Thymus (tissue), 11 donors: ENCODE measurements around the gene CLIC1. TPM values are rescaled to one million over a fixed set of nuclear protein-coding genes. Genes with fewer than 3 reads are reported as not detected.

Experiments
- DNase-seq, 9 donors: peaks; one replicate each; pipeline ENCODE4 v3.0.0-alpha.2; 2013; ENCODE audit warnings: low spot score in 9 of 9, low read depth in 6 of 9, missing footprints in 1 of 9
- H3K27ac ChIP-seq, 2 donors: one replicate each; pipeline ENCODE4 v1.5.1; 2013; ENCODE audit warnings: control low read depth in 1 of 2, low read depth in 1 of 2, low read length in 1 of 2, mild to moderate bottlenecking in 1 of 2, moderate library complexity in 1 of 2
- H3K27me3 ChIP-seq, 2 donors: one replicate each; pipeline ENCODE4 v1.5.1; 2013; ENCODE audit warnings: low read length in 1 of 2; ENCODE audit not compliant: control insufficient read depth in 2 of 2, insufficient read depth in 1 of 2
- H3K36me3 ChIP-seq, 2 donors: one replicate each; pipeline ENCODE4 v1.5.1; 2013; ENCODE audit warnings: low read length in 1 of 2, mild to moderate bottlenecking in 1 of 2, moderate library complexity in 1 of 2; ENCODE audit not compliant: control insufficient read depth in 2 of 2, insufficient read depth in 2 of 2
- H3K4me1 ChIP-seq, 2 donors: one replicate each; pipeline ENCODE4 v1.5.1; 2013; ENCODE audit warnings: low read length in 2 of 2; ENCODE audit not compliant: control insufficient read depth in 2 of 2, insufficient read depth in 2 of 2
- H3K4me3 ChIP-seq, 2 donors: one replicate each; pipeline ENCODE4 v1.5.1; 2013; ENCODE audit warnings: low read length in 2 of 2, control low read depth in 1 of 2, mild to moderate bottlenecking in 1 of 2
- H3K9me3 ChIP-seq, 2 donors: one replicate each; pipeline ENCODE4 v1.5.1; 2013; ENCODE audit warnings: low read length in 1 of 2, mild to moderate bottlenecking in 1 of 2; ENCODE audit not compliant: control insufficient read depth in 2 of 2, insufficient read depth in 1 of 2
- whole genome bisulfite sequencing: extraction: QIAGEN DNeasy Blood & Tissue Kit; methylation state at CpG from one replicate; pipeline ENCODE4 v1.1.7; 2013; 5-methylcytosine and 5-hydroxymethylcytosine counted together
- polyA plus RNA-seq: library from polyadenylated mRNA; stranded (reverse); fragments of 200-250 nt; gene quantifications from one replicate; pipeline ENCODE4 v1.2.3, GENCODE V29; 2013
- total RNA-seq: library from RNA; stranded (reverse); fragments of 120-200 nt; gene quantifications from one replicate; pipeline ENCODE4 v1.2.4, GENCODE V29; 2013
- donor health status: healthy.

The CLIC1 gene
- total and polyA plus RNA-seq, 2 donors: 337 to 431 TPM

- under 1% methylated on average over 40 of the region's 40 CpGs for WGBS
- H3K27ac ChIP-seq: peak overlapping the region; percentile 37 to 46
- peaks cover 2 to 27% of the 10 kb centered on the region in 2 donors for H3K4me1 ChIP-seq
- peaks cover 0 to 34% of the 10 kb centered on the region in 2 donors for H3K27me3 ChIP-seq
- no peaks in the 10 kb centered on the region for H3K9me3 ChIP-seq
- H3K4me3 ChIP-seq: peak overlapping the region; percentile 62 to 70
- DNase-seq: peak in 2 of 9 donors; percentile 43 to 65
- H3K36me3 ChIP-seq: peaks cover 11 to 18% of the 10 kb centered on the region in 2 donors
Observed at GRCh38 chr6:31681135-31681671, 55.1 kb downstream of the CLIC1 start.

Other genes starting within 250 kb of the CLIC1 start
Only the 30 nearest of the 43 such genes appear.
- gene TNF, start 161.0 kb downstream of the CLIC1 start, total RNA-seq: 3.5 TPM
- 1.4 TPM for gene TNF, start 161.0 kb downstream of the CLIC1 start, polyA plus RNA-seq
- gene LTB, start 154.1 kb downstream of the CLIC1 start, total RNA-seq: 337 TPM
- 128 TPM for gene LTB, start 154.1 kb downstream of the CLIC1 start, polyA plus RNA-seq
- 134 TPM for gene LST1, start 150.3 kb downstream of the CLIC1 start, total RNA-seq
- 32.4 TPM for gene LST1, start 150.3 kb downstream of the CLIC1 start, polyA plus RNA-seq
- gene NCR3, start 143.5 kb downstream of the CLIC1 start, total RNA-seq: 2.7 TPM
- gene NCR3, start 143.5 kb downstream of the CLIC1 start, polyA plus RNA-seq: 2.4 TPM
- gene AIF1, start 121.3 kb downstream of the CLIC1 start, total RNA-seq: 558 TPM
- gene AIF1, start 121.3 kb downstream of the CLIC1 start, polyA plus RNA-seq: 198 TPM
- gene PRRC2A, start 115.8 kb downstream of the CLIC1 start, total RNA-seq: 35.3 TPM
- 148 TPM for gene PRRC2A, start 115.8 kb downstream of the CLIC1 start, polyA plus RNA-seq
- gene BAG6, start 83.9 kb downstream of the CLIC1 start, total RNA-seq: 101 TPM
- gene BAG6, start 83.9 kb downstream of the CLIC1 start, polyA plus RNA-seq: 271 TPM
- 6.1 TPM for gene APOM, start 80.6 kb downstream of the CLIC1 start, total RNA-seq
- gene APOM, start 80.6 kb downstream of the CLIC1 start, polyA plus RNA-seq: 9.1 TPM
- 19.1 TPM for gene C6orf47, start 75.8 kb downstream of the CLIC1 start, total RNA-seq
- 16.7 TPM for gene C6orf47, start 75.8 kb downstream of the CLIC1 start, polyA plus RNA-seq
- 25.2 TPM for gene GPANK1, start 71.5 kb downstream of the CLIC1 start, total RNA-seq
- 13.8 TPM for gene GPANK1, start 71.5 kb downstream of the CLIC1 start, polyA plus RNA-seq
- gene CSNK2B, start 70.5 kb downstream of the CLIC1 start, total RNA-seq: 169 TPM
- 169 TPM for gene CSNK2B, start 70.5 kb downstream of the CLIC1 start, polyA plus RNA-seq
- gene LY6G5B, start 66.6 kb downstream of the CLIC1 start, total RNA-seq: 2.3 TPM
- 6.5 TPM for gene LY6G5B, start 66.6 kb downstream of the CLIC1 start, polyA plus RNA-seq
- 0.90 TPM for gene LY6G5C, start 55.5 kb downstream of the CLIC1 start, total RNA-seq
- gene LY6G5C, start 55.5 kb downstream of the CLIC1 start, polyA plus RNA-seq: 9.1 TPM
- gene ABHD16A, start 33.2 kb downstream of the CLIC1 start, total RNA-seq: 50.0 TPM
- gene ABHD16A, start 33.2 kb downstream of the CLIC1 start, polyA plus RNA-seq: 51.3 TPM
- 0.05 TPM for gene LY6G6F, start 29.7 kb downstream of the CLIC1 start, total RNA-seq
- gene LY6G6F, start 29.7 kb downstream of the CLIC1 start, polyA plus RNA-seq: not detected
- gene LY6G6D, start 21.2 kb downstream of the CLIC1 start, total RNA-seq: not detected
- gene LY6G6D, start 21.2 kb downstream of the CLIC1 start, polyA plus RNA-seq: not detected
- gene LY6G6C, start 14.8 kb downstream of the CLIC1 start, total RNA-seq: not detected
- 7.0 TPM for gene LY6G6C, start 14.8 kb downstream of the CLIC1 start, polyA plus RNA-seq
- gene MPIG6B, start 13.2 kb downstream of the CLIC1 start, total RNA-seq: 0.14 TPM
- gene MPIG6B, start 13.2 kb downstream of the CLIC1 start, polyA plus RNA-seq: 0.32 TPM
- gene DDAH2, start 7.2 kb downstream of the CLIC1 start, total RNA-seq: 49.6 TPM
- 105 TPM for gene DDAH2, start 7.2 kb downstream of the CLIC1 start, polyA plus RNA-seq
- 8.4 TPM for gene MSH5, start 3.5 kb upstream of the CLIC1 start, total RNA-seq
- 15.2 TPM for gene MSH5, start 3.5 kb upstream of the CLIC1 start, polyA plus RNA-seq
- gene SAPCD1, start 26.1 kb upstream of the CLIC1 start, total RNA-seq: 1.2 TPM
- gene SAPCD1, start 26.1 kb upstream of the CLIC1 start, polyA plus RNA-seq: 9.7 TPM
- gene VWA7, start 40.8 kb upstream of the CLIC1 start, total RNA-seq: 0.76 TPM
- 0.66 TPM for gene VWA7, start 40.8 kb upstream of the CLIC1 start, polyA plus RNA-seq
- gene VARS1, start 59.2 kb upstream of the CLIC1 start, total RNA-seq: 16.6 TPM
- 25.2 TPM for gene VARS1, start 59.2 kb upstream of the CLIC1 start, polyA plus RNA-seq
- gene LSM2, start 70.4 kb upstream of the CLIC1 start, total RNA-seq: 71.8 TPM
- 76.8 TPM for gene LSM2, start 70.4 kb upstream of the CLIC1 start, polyA plus RNA-seq
- gene HSPA1L, start 78.8 kb upstream of the CLIC1 start, total RNA-seq: 1.2 TPM
- 2.4 TPM for gene HSPA1L, start 78.8 kb upstream of the CLIC1 start, polyA plus RNA-seq
- gene HSPA1A, start 79.0 kb upstream of the CLIC1 start, total RNA-seq: 73.8 TPM
- 68.8 TPM for gene HSPA1A, start 79.0 kb upstream of the CLIC1 start, polyA plus RNA-seq
- gene HSPA1B, start 91.2 kb upstream of the CLIC1 start, total RNA-seq: 110 TPM
- 46.8 TPM for gene HSPA1B, start 91.2 kb upstream of the CLIC1 start, polyA plus RNA-seq
- 20.8 TPM for gene NEU1, start 126.3 kb upstream of the CLIC1 start, total RNA-seq
- gene NEU1, start 126.3 kb upstream of the CLIC1 start, polyA plus RNA-seq: 21.9 TPM
- 0.42 TPM for gene SLC44A4, start 142.5 kb upstream of the CLIC1 start, total RNA-seq
- 1.7 TPM for gene SLC44A4, start 142.5 kb upstream of the CLIC1 start, polyA plus RNA-seq
- gene EHMT2, start 161.2 kb upstream of the CLIC1 start, total RNA-seq: 35.0 TPM
- 60.1 TPM for gene EHMT2, start 161.2 kb upstream of the CLIC1 start, polyA plus RNA-seq